Sigmoid colon (tissue), 7 donors: ENCODE measurements around the gene TMEM256. TPM values are rescaled to one million over a fixed set of nuclear protein-coding genes. Genes with fewer than 3 reads are reported as not detected.
A peak's percentile ranks its signal among the peaks of the same experiment; 100 is the strongest.

Source experiments
- DNase-seq: peaks from one replicate; pipeline ENCODE4 v3.0.0-alpha.2; 2019
- H3K27ac ChIP-seq, 4 donors: fragments of 200-600 bp; sonication (generic); one replicate each; pipeline ENCODE4 v1.5.1; 2016 to 2019; ENCODE audit warnings: mild to moderate bottlenecking in 1 of 4
- H3K27me3 ChIP-seq, 3 donors: fragments of 200-600 bp; sonication (generic); one replicate each; pipeline ENCODE4 v1.5.1; 2019; ENCODE audit warnings: mild to moderate bottlenecking in 1 of 3
- H3K36me3 ChIP-seq, 4 donors: fragments of 200-600 bp; sonication (generic); one replicate each; pipeline ENCODE4 v1.5.1; 2016 to 2019
- H3K4me1 ChIP-seq, 4 donors: fragments of 200-600 bp; sonication (generic); one replicate each; pipeline ENCODE4 v1.5.1; 2017 to 2019
- H3K4me3 ChIP-seq, 4 donors: fragments of 200-600 bp; sonication (generic); one replicate each; pipeline ENCODE4 v1.5.1; 2017 to 2019; ENCODE audit warnings: mild to moderate bottlenecking in 2 of 4, moderate library complexity in 1 of 4
- H3K9me3 ChIP-seq, 4 donors: fragments of 200-600 bp in 3 of 4; sonication (generic) in 3 of 4; one replicate each; pipeline versions ENCODE4 v1.5.1 to v1.6.1; 2013 to 2019
- EP300 ChIP-seq, 4 donors: sonication (generic); formaldehyde crosslinking; IDR thresholded peaks; one replicate each; pipeline ENCODE4 v1.6.1; 2017; ENCODE audit warnings: antibody characterized with exemption in 4 of 4
- POLR2A ChIP-seq, 2 donors: fragments of 450-650 bp; IDR thresholded peaks; one replicate each; pipeline ENCODE4 v1.6.1; 2016; ENCODE audit warnings: antibody characterized with exemption in 2 of 2, mild to moderate bottlenecking in 2 of 2, moderate library complexity in 2 of 2
- POLR2AphosphoS5 ChIP-seq, 4 donors: sonication (generic); formaldehyde crosslinking; IDR thresholded peaks; one replicate each; pipeline ENCODE4 v1.6.1; 2017; ENCODE audit warnings: antibody characterized with exemption in 4 of 4
- WGBS, 2 donors: extraction: QIAGEN DNeasy Blood & Tissue Kit; methylation state at CpG; one replicate each; pipeline ENCODE4 v1.1.7; 2013; 5-methylcytosine and 5-hydroxymethylcytosine counted together
- intact Hi-C: fragments of 100-400 bp; cut with DNase I; formaldehyde crosslinking; loops from one replicate; pipeline ENCODE4 v1.15.1; 2023
- polyA plus RNA-seq, 3 donors: library from polyadenylated mRNA; stranded (reverse); fragments of 200-250 nt; gene quantifications; one replicate each; pipeline ENCODE4 v1.2.3, GENCODE V29; 2013
- total RNA-seq, 4 donors: library from RNA; depleted of rRNA; stranded (reverse); fragments of >200 nt; gene quantifications; one replicate each; pipeline ENCODE4 v1.1.0, GENCODE V29; 2016
- TF ChIP-seq, protein P1 (sequence below), 4 experiments: fragments of 450-650 bp in 3 of 4; fragments of 200-600 bp in 1 of 4; IDR thresholded peaks; one replicate each; pipeline ENCODE4 v1.5.1; 2016 to 2019; ENCODE audit warnings: antibody characterized with exemption in 4 of 4, mild to moderate bottlenecking in 3 of 4, moderate library complexity in 2 of 4
- donor health status: healthy with polysubstance abuse.
- donor health status: Bipolar disorder and iron deficiency.
- donor health status: healthy.

Gene TMEM256
- total RNA-seq (100 to 1,000 TPM in 2 of 4 donors, 10 to 100 TPM in 2; 19.0 to 152 (median 99.7) TPM), polyA plus RNA-seq (100 to 1,000 TPM; 150 to 357 (median 235) TPM)

DNA sequence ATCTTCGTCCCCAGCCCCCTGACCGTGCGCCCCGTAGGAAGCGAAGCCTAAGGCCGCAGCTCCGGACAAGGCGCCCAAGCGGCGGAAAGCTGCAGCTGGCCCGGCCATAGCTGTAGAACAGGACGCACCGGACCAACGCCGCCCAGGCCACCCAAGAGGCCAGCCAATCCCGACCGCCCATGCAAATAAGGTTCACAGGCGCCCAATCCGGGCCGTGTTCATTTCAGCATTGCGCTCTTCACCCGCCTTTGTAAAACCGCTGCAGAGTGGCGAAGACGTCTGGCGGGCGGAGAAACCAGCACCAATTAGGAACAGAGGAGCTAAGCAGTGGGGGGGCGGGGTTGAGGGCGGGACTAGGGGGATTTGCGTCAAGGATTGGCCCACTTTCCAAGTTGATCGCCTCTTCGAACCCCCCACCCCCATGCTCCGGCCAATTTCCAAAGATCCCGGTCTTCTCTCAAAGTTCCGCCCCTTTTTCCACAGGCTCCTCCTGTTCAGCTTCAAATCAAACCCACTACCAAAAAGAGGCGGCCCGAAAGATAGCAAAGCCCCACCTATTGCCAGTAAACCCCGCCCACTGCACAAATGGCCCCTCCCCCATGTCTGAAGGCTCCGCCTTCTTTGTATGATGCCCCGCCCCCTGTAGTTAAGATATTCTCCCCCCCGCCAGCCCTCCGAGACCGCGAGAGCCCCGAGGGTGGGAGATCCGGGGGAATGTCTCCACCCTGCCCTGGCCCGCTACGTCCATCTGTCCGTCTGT is at the start of gene TMEM256:
TMEM256 (minus strand) TSS at position 121 of the 760 bp plus-strand sequence; CDS start at position 108, 13 bp downstream.
- no peaks in the 10 kb centered on the region for H3K9me3 ChIP-seq
- H3K27ac ChIP-seq, result peak within 1 kb of the TSS; percentile 88 to 95 (median 92)
- WGBS, 2 donors, result 0% methylated on average over 49 of the region's 49 CpGs
- H3K4me3 ChIP-seq, result peak within 1 kb of the TSS; percentile 70 to 93 (median 85)
- intact Hi-C loops, result loop anchor here (2.0 to 10.0 kb wide), 6 partner anchors 33 to 759 kb away; partner anchors contain the start of genes GABARAP, KIAA0753, POLR2A and TXNDC17
- DNase-seq, result peak; percentile 100
- TF ChIP-seq EP300 (IDR thresholded peaks at IDR 0.05), result no peak
- peak; percentile 90 to 97 for TF ChIP-seq POLR2A (IDR thresholded peaks at IDR 0.05)
- TF ChIP-seq POLR2AphosphoS5 (IDR thresholded peaks at IDR 0.05), result peak; percentile 98 to 99 (median 98)
- TF ChIP-seq, protein P1, sequence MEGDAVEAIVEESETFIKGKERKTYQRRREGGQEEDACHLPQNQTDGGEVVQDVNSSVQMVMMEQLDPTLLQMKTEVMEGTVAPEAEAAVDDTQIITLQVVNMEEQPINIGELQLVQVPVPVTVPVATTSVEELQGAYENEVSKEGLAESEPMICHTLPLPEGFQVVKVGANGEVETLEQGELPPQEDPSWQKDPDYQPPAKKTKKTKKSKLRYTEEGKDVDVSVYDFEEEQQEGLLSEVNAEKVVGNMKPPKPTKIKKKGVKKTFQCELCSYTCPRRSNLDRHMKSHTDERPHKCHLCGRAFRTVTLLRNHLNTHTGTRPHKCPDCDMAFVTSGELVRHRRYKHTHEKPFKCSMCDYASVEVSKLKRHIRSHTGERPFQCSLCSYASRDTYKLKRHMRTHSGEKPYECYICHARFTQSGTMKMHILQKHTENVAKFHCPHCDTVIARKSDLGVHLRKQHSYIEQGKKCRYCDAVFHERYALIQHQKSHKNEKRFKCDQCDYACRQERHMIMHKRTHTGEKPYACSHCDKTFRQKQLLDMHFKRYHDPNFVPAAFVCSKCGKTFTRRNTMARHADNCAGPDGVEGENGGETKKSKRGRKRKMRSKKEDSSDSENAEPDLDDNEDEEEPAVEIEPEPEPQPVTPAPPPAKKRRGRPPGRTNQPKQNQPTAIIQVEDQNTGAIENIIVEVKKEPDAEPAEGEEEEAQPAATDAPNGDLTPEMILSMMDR (IDR thresholded peaks at IDR 0.05), result no peak
- peaks cover 0 to 49% (median 34%) of the 10 kb centered on the region in 4 donors for H3K4me1 ChIP-seq
- H3K36me3 ChIP-seq, result peaks cover 0 to 12% (median 3%) of the 10 kb centered on the region in 4 donors
- no peaks in the 10 kb centered on the region for H3K27me3 ChIP-seq

DNA sequence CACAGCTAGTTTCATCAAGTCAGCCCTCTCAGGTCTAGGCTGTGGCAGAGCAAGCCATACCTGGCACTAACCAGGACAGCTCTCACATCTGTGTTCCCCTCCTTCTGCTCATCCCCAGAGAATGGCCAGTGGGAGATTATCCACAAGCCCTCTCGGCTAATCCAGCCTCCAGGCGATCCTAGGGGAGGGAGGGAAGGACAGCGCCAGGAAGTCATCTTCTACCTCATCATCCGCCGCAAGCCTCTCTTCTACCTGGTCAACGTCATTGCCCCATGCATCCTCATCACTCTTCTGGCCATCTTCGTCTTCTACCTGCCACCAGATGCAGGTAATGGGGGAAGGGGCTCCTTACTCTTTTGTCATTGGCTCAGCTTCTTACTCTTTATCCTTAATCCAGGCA is 44.6 kb upstream of the TMEM256 start:
- H3K4me1 ChIP-seq, result peaks cover 0 to 20% (median 12%) of the 10 kb centered on the region in 4 donors
- peaks cover 13 to 52% (median 34%) of the 10 kb centered on the region in 3 donors for H3K27me3 ChIP-seq
- no peak overlapping the region for H3K4me3 ChIP-seq
- WGBS, 2 donors, result 90 to 91% methylated on average over 7 of the region's 7 CpGs
- no peaks in the 10 kb centered on the region for H3K9me3 ChIP-seq
- no peak overlapping the region for H3K27ac ChIP-seq
- no peaks in the 10 kb centered on the region for H3K36me3 ChIP-seq
- no peak for DNase-seq
- TF ChIP-seq EP300 (IDR thresholded peaks at IDR 0.05) (no peak), POLR2AphosphoS5 (IDR thresholded peaks at IDR 0.05) (no peak), POLR2A (IDR thresholded peaks at IDR 0.05) (no peak)
- TF ChIP-seq, protein P1 (IDR thresholded peaks at IDR 0.05), result no peak
- intact Hi-C loops, result no loop called here

DNA sequence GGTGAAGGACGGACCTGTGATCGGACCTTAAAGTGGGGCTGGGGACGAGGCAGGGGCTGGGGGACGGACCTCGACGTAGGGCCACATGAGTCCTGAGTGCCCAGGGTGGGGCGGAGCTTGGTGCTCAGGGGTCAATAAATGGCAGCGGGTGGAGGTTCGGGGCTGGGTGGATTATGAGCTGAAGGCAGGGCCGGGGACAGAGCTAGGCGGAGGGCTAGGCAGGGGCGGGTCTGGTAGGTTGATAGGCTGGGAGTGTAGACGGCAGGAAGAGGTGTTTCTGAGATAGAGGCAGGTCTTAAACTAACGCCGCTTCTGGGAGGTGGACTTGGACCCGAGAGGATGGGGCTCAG is 41.7 kb upstream of the TMEM256 start:
- peaks cover 0 to 25% (median 16%) of the 10 kb centered on the region in 4 donors for H3K4me1 ChIP-seq
- H3K4me3 ChIP-seq, result peak overlapping the region in 2 of 4 donors; percentile 34 to 42
- TF ChIP-seq POLR2AphosphoS5 (IDR thresholded peaks at IDR 0.05) (no peak), POLR2A (IDR thresholded peaks at IDR 0.05) (no peak)
- TF ChIP-seq, protein P1 (IDR thresholded peaks at IDR 0.05), result no peak
- H3K9me3 ChIP-seq, result no peaks in the 10 kb centered on the region
- peaks cover 16 to 66% (median 45%) of the 10 kb centered on the region in 3 donors for H3K27me3 ChIP-seq
- intact Hi-C loops, result no loop called here
- H3K27ac ChIP-seq, result no peak overlapping the region
- 1 to 4% methylated on average over 16 of the region's 16 CpGs for WGBS, 2 donors
- no peak for DNase-seq
- H3K36me3 ChIP-seq, result no peaks in the 10 kb centered on the region

DNA sequence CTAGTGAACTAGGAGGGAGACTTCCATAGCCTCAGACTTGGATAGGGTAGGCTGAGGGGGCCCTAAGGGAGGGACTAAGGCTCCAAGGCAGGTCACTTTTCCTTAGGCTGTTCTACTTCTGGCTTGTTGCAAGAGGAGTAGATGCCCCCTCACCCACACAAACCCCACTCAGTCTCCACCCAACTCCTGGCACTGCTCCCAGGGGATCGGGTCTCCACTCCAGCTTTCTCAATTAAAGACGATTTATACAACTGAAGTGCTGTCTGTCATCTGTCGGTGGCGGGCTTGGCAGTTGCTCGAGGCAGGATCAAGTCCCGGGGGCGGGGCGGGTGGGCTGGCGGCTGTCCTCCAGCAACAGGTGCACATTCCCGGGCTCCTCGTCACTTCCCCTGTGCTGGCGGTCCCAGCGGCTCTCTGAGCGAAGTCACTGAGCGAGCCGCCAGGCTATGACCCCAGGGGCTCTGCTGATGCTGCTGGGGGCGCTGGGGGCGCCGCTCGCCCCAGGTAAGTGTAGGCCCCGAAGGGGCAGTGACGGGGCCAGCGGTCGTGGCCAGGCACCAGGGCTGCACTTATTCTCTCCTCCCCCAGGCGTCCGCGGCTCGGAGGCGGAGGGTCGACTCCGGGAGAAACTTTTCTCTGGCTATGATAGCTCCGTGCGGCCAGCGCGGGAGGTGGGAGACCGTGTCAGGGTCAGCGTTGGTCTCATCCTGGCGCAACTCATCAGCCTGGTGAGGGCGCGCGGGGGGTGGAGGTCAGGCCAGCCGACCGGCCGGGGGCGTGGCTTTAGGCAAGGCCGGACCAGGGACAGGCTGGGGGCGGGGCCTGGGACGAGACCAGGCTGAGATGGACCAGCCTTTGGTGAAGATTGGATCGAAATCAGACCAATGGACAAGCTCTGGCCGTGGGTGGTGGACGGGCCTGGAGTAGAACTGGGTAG is 41.1 kb upstream of the TMEM256 start, which contains the start of gene CHRNB1:
CHRNB1 (plus strand) TSS at position 380 of the 937 bp plus-strand sequence; CDS start at position 447, 67 bp downstream.
- intact Hi-C loops, result no loop called here
- TF ChIP-seq, protein P1 (IDR thresholded peaks at IDR 0.05), result no peak
- TF ChIP-seq EP300 (IDR thresholded peaks at IDR 0.05) (no peak), POLR2AphosphoS5 (IDR thresholded peaks at IDR 0.05) (no peak), POLR2A (IDR thresholded peaks at IDR 0.05) (no peak)

More for the DNA sequence above, 41.1 kb upstream of the TMEM256 start, which contains the start of gene CHRNB1:
- Histone ChIP-seq H3K27ac (no peak within 1 kb of the TSS), H3K9me3 (no peaks in the 10 kb centered on the region), H3K27me3 (peaks cover 23 to 70% (median 51%) of the 10 kb centered on the region in 3 donors), H3K4me1 (peaks cover 0 to 31% (median 22%) of the 10 kb centered on the region in 4 donors), H3K36me3 (no peaks in the 10 kb centered on the region), H3K4me3 (peak within 1 kb of the TSS in 3 of 4 donors; percentile 18 to 42 (median 34))
- DNase-seq, result peak; percentile 77
- 7 to 19% methylated on average over 51 of the region's 51 CpGs for WGBS, 2 donors
